Measurements from ENCODE around the gene TEX55. TPM values are rescaled to one million over a fixed set of nuclear protein-coding genes. Genes with fewer than 3 reads are reported as not detected.
A peak's percentile ranks its signal among the peaks of the same experiment; 100 is the strongest.

The TEX55 gene
- total and polyA plus RNA-seq, 9 of the 15 experiments (the other 6 are each of a cell fraction or from before 2014, with no cell fraction given): not detected

GRCh38 chr3:119184796-119185570 lies 39.0 kb downstream of the TEX55 start (continued):
- TF ChIP-seq ZNF407 (IDR thresholded peaks at IDR 0.05; ENCODE audit: low read depth) (no peak), SMAD2 (IDR thresholded peaks at IDR 0.05; ENCODE audit: low read depth, low read length) (no peak), NR2C2 (CRISPR knock-in tag; IDR thresholded peaks at IDR 0.05) (no peak), NR2C2 (tag; IDR thresholded peaks at IDR 0.05) (no peak), ZNF589 (CRISPR knock-in tag; IDR thresholded peaks at IDR 0.05; ENCODE audit: low read depth) (no peak), ARID1B (IDR thresholded peaks at IDR 0.05) (0 out of 2 replicates have a peak, but pooled peaks have one; percentile 8), BMI1 (IDR thresholded peaks at IDR 0.05; ENCODE audit: low read length) (no peak), BHLHE40 (IDR thresholded peaks at IDR 0.05; ENCODE audit: low read length) (no peak), SIX5 (IDR thresholded peaks at IDR 0.05; ENCODE audit: borderline replicate concordance in 1 of 2, insufficient read depth in 1 of 2, low read depth in 1 of 2, low read length in 2 of 2) (no peak), PTBP1 (IDR thresholded peaks at IDR 0.05; ENCODE audit: low read depth, low read length) (no peak), ZNF24 (IDR thresholded peaks at IDR 0.05) (0 out of 2 replicates have a peak, but pooled peaks have one; percentile 9), THAP7 (CRISPR knock-in tag; IDR thresholded peaks at IDR 0.05) (no peak), FOXJ3 (CRISPR knock-in tag; IDR thresholded peaks at IDR 0.05) (no peak), ATF3 (IDR thresholded peaks at IDR 0.05) (no peak), ATF3 (CRISPR knock-in tag; conservative IDR thresholded peaks at IDR 0.05) (no peak), LARP7 (IDR thresholded peaks at IDR 0.05) (no peak), MEF2A (IDR thresholded peaks at IDR 0.05; ENCODE audit: control insufficient read depth, low read depth, low read length) (no peak), HMGXB4 (CRISPR knock-in tag; IDR thresholded peaks at IDR 0.05) (no peak)
